NCI-H2227 (cell line): ENCODE measurements around the gene SLC38A2.
"Not testable (repeated sequence)": the region's sequence is repeated elsewhere in the genome, so short reads cannot be mapped to it uniquely, and the experiment has no call there.

Source experiments
- DNase-seq: peaks from one replicate; lab custom pipeline; 2025; ENCODE audit not compliant: unreplicated experiment; lab: John Stamatoyannopoulos, UW

The SLC38A2 gene

GRCh38 chr12:46372544-46373300, at the start of gene SLC38A2:
TSS of gene SLC38A2 (minus strand) at chr12:46372773. CDS start at chr12:46371293, 1,480 bp downstream.
- peak; percentile 91 for DNase-seq

DNA sequence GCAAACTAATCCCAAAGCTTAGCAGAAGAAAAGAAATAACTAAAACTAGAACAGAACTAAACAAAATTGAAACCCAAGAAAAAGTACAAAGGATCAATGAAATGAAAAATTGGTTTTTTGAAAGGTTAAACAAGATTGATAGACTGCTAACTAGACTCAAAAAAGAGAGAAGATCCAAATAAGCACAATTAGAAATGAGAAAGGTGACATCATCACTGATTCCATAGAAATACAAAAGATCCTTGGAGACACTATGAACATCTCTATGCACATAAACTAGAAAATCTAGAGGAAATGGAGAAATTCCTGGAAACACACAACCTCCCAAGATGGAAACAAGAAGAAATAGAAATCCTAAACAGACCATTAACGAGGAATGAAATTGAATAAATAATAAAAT, 47.1 kb upstream of the SLC38A2 start:
- DNase-seq, result no peak

DNA sequence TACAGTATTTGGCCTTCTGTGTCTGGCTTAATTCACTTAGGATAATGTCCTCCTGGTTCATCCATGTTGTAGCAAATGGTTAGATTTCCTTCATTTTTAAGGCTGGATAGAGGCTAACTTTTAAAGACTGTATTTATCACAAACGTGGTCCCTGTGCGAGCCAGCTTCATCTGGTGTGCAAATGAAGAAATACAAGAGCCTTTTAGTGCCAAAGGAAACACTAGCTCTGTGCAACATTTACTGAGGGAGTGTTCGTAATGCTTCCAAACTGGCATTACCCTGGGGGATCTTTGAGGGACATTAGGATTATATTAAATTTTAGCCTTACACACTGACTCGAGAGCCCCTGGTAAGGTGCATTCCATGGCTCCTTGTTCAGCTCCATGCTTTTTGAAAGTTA, 43.0 kb upstream of the SLC38A2 start:
- DNase-seq, result no peak

DNA sequence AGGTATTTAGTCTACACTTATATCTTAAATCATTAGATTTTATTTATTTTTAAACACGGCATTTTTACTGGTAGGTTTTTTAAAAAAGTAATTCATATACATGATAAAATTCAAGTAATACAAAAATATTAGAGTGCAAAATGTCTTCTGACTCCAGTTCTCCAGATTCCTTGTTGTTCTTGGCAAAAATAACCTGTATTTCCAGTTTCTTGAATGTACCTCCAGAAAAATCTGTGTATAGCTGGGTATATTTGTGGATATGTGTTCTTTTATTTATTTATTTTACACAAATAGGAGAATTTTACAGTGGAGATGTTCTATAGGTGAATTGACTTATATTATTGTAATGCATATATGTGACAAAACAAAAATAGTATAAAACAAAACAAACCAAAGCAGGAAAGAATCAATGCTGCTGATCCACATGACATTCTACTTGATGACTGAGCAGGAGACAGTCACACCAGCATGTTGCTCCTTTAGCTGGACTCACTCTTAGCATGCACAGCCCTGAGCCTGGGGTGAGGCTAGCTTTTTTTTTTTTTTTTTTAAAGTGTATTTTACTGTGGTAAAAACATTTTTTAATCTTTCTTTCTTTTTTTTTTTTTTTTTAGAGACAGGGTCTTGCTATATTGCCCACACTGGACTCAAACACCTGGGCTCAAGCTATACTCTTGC, 42.2 kb upstream of the SLC38A2 start:
- DNase-seq, result no peak

GRCh38 chr12:46413368-46413767, 40.8 kb upstream of the SLC38A2 start:
- DNase-seq, result no peak

- DNase-seq, result no peak
Measured at GRCh38 chr12:46412857-46413256, 40.3 kb upstream of the SLC38A2 start.

- no peak for DNase-seq
Measured at GRCh38 chr12:46410495-46410894, 37.9 kb upstream of the SLC38A2 start.

GRCh38 chr12:46409974-46410373, 37.4 kb upstream of the SLC38A2 start:
- DNase-seq, result no peak

- peak; percentile 68 for DNase-seq
Measured at GRCh38 chr12:46409342-46409741, 36.8 kb upstream of the SLC38A2 start.

DNA sequence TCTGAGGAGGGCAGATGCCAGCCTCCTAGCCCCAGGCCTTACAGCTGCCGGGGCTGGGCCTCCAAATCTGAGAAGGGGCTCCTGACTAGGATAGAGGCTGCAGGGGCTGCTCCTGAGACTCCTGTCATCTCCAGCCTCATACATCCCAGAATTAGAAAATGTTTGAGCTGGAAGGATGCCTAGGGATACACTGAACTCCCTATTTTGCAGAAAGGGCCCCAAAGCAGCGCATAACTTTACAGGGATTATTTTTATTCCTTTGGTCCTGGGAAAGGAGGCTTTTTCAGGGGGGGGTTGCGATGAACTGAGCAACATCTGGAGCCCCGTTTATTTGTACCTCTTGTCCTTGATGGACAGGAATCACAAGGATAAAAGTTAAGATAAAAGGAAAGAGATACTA, 35.9 kb upstream of the SLC38A2 start:
- no peak for DNase-seq

DNA sequence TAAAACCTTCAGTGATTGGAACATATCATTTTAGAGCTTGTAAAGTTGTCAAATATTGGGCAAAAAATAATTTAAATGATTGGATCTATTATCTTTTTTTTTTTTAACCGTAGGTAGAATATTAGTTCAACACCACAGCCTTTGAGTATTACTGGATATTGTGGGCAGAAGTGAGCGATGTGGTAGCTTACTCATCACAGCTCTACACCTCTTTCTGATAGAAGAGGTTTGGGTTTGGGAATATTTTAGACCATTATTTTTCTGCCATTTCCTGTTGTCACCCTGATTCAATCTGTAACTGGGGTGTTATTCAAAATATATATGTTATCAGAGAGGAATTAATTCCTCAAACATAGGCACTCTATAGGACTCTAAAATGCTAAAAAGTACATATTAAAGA, 34.8 kb upstream of the SLC38A2 start:
- no peak for DNase-seq

- no peak for DNase-seq
Measured at GRCh38 chr12:46406352-46407027, 33.9 kb upstream of the SLC38A2 start.

DNA sequence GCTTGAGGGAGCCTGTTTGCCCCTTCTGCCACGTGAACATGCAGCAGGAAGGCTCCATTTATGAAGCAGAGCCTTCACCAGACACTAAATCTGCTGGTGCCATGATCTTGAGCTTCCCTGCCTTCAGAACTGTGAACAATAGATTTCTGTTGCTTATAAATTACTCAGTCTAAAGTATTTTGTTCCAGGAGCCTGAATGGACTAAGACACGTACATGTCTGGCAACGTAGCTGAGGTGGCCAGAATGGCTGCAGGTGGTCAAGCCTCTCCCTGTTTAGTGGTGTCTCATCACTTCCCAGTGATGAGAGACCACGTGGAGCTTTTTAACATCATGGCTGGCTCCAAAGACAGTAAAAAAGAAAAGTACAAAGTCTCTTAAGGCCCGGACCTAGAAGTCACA, 32.2 kb upstream of the SLC38A2 start:
- DNase-seq, result no peak

DNA sequence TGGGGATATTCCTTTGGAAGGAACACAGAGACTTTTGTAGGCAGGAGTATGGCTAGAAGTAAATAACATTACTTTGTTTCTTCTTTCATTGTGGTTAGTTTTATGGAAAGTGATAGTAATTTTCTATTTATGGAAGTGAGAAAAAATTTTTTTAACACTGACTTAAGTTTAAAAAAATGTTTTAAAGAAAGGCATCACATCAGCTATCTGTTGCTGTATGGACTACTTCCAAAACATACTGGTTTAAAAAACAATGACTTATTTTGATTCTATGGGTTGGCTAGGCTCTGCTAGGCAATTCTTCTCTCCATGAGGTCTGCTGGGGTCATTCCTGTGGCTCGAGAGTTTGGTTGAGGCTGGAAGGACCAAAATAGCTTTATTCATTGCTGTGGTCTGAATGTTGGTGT, 31.7 kb upstream of the SLC38A2 start:
- DNase-seq, result no peak

GRCh38 chr12:46403719-46404070, 31.1 kb upstream of the SLC38A2 start:
- no peak for DNase-seq

- DNase-seq, result no peak
Measured at GRCh38 chr12:46402941-46403718, 30.6 kb upstream of the SLC38A2 start.

DNA sequence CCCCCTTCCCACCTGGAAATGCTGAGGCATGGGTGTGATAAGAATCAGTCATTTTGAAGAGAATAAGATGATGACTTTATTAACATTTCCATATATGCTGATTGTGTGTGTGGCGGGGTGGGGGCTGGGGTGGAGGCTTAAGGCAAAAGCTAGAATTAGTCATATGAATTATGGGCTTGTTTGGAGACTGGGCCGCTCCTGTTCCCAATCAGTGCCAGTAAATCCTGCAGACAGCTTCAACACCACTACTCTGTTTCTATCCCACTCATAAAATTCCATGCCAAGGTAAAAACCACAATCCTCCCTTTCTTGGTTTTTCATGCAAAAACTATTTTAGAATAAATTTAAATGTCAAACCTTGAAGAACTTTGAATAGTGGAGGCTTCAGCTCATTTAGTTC, 29.9 kb upstream of the SLC38A2 start:
- no peak for DNase-seq

- DNase-seq, result no peak
Measured at GRCh38 chr12:46401662-46402061, 29.1 kb upstream of the SLC38A2 start.

DNA sequence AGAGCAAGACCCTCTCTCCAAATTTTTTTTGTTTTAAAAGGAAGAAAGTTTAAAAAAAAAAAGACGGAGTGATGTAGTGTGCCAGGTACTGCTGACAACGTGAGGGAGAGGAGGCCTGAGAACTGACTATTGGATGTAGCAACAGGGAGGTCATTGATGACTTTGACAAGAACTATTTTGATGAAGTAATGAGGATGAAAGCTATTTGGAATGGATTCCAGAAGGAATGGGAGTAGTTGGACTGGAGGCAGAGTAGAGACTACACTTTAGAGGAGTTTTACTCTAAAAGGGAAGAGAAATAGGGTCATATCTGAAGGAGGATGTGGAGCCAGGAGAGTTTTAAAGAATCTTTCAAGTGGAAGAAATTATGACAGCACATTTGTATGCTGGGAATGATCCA, 27.8 kb upstream of the SLC38A2 start:
- no peak for DNase-seq

DNA sequence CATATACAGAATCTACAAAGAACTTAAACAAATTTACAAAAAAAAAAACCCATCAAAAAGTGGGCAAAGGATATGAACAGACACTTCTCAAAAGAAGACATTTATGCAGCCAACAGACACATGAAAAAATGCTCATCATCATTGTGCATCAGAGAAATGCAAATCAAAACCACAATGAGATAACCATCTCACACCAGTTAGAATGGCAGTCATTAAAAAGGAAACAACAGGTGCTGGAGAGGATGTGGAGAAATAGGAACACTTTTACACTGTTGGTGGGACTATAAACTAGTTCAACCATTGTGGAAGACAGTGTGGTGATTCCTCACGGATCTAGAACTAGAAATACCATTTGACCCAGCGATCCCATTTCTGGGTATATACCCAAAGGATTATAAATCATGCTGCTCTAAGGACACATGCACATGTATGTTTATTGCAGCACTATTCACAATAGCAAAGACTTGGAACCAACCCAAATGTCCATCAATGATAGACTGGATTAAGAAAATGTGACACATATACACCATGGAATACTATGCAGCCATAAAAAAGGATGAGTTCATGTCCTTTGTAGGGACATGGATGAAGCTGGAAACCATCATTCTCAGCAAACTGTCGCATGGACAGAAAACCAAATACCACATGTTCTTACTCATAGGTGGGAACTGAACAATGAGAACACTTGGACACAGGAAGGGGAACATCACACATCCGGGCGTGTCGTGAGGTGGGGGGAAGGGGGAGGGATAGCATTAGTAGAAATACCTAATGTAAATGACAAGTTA, 27.1 kb upstream of the SLC38A2 start:
- not testable (repeated sequence) for DNase-seq

DNA sequence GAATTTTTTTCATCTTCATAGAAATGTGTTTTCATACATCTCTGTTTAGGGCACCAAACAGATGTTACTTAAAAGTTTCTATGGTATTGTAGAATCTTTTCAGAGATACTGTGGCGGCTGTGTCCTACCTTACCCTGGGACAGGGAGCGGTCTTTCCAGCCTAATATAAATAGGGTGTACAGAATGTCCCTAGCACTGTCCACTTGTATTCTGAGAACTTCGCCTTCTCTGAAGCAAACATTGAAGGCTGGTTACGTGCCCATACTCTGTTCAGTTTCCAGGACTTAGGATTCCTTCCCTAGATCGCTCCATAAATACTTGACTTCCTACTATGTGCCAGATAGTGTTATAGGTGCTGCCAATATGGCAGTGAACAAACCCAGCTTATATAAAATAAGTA, 24.3 kb upstream of the SLC38A2 start:
- DNase-seq, result no peak
